GM19372 (cell line): Measurements from ENCODE around the gene CCDC180.
"Not testable (repeated sequence)": the region's sequence is repeated elsewhere in the genome, so short reads cannot be mapped to it uniquely, and the experiment has no call there.

ENCODE experiments used
- ATAC-seq: cut with Tn5 transposase; IDR thresholded peaks from one replicate; pipeline ENCODE4 v1.9.1; 2021; ENCODE audit warnings: mild to moderate bottlenecking, low read depth, moderate library complexity; ENCODE audit not compliant: unreplicated experiment

The CCDC180 gene

GRCh38 chr9:97307500-97308163 is at the start of gene CCDC180:
TSS of gene CCDC180 (plus strand) at chr9:97307659. CDS start at chr9:97308064, 405 bp downstream.
- no peak for ATAC-seq

- ATAC-seq: not testable (repeated sequence)
Observed at GRCh38 chr9:97259834-97260514, 47.5 kb upstream of the CCDC180 start.

- ATAC-seq: no peak
Observed at GRCh38 chr9:97271292-97271691, 36.2 kb upstream of the CCDC180 start.

GRCh38 chr9:97272072-97272471 is 35.4 kb upstream of the CCDC180 start:
- ATAC-seq: no peak

- no peak for ATAC-seq
Observed at GRCh38 chr9:97276310-97276852, 31.1 kb upstream of the CCDC180 start.

GRCh38 chr9:97277953-97278352 is 29.5 kb upstream of the CCDC180 start:
- no peak for ATAC-seq

- no peak for ATAC-seq
Observed at GRCh38 chr9:97280755-97281330, 26.6 kb upstream of the CCDC180 start.

GRCh38 chr9:97283768-97284167 is 23.7 kb upstream of the CCDC180 start:
- ATAC-seq: no peak

GRCh38 chr9:97284798-97285197 is 22.7 kb upstream of the CCDC180 start:
- no peak for ATAC-seq

GRCh38 chr9:97292200-97292599 is 15.3 kb upstream of the CCDC180 start:
- ATAC-seq: no peak

- ATAC-seq: no peak
Observed at GRCh38 chr9:97293207-97293721, 14.2 kb upstream of the CCDC180 start.

- ATAC-seq: no peak
Observed at GRCh38 chr9:97293818-97294217, 13.6 kb upstream of the CCDC180 start.

- ATAC-seq: no peak
Observed at GRCh38 chr9:97297889-97298288, 9.6 kb upstream of the CCDC180 start.

GRCh38 chr9:97299809-97300414 is 7.5 kb upstream of the CCDC180 start:
- ATAC-seq: peak; percentile 70

- no peak for ATAC-seq
Observed at GRCh38 chr9:97300586-97300985, 6.9 kb upstream of the CCDC180 start.

- ATAC-seq: no peak
Observed at GRCh38 chr9:97301974-97302373, 5.5 kb upstream of the CCDC180 start.

- no peak for ATAC-seq
Observed at GRCh38 chr9:97304586-97304985, 2.9 kb upstream of the CCDC180 start.

- no peak for ATAC-seq
Observed at GRCh38 chr9:97305501-97306298, 1.8 kb upstream of the CCDC180 start.

GRCh38 chr9:97307091-97307490 is 368 bp upstream of the CCDC180 start:
- ATAC-seq: no peak

GRCh38 chr9:97309260-97309659 is 1.8 kb downstream of the CCDC180 start:
- no peak for ATAC-seq
